ENCODE results near the gene ARHGAP22. TPM values are rescaled to one million over a fixed set of nuclear protein-coding genes. Genes with fewer than 3 reads are reported as not detected.

Gene ARHGAP22
- polyA plus RNA-seq, 1 of the 3 experiments (the other 2 are of a cell fraction) = 12.4 TPM

DNA sequence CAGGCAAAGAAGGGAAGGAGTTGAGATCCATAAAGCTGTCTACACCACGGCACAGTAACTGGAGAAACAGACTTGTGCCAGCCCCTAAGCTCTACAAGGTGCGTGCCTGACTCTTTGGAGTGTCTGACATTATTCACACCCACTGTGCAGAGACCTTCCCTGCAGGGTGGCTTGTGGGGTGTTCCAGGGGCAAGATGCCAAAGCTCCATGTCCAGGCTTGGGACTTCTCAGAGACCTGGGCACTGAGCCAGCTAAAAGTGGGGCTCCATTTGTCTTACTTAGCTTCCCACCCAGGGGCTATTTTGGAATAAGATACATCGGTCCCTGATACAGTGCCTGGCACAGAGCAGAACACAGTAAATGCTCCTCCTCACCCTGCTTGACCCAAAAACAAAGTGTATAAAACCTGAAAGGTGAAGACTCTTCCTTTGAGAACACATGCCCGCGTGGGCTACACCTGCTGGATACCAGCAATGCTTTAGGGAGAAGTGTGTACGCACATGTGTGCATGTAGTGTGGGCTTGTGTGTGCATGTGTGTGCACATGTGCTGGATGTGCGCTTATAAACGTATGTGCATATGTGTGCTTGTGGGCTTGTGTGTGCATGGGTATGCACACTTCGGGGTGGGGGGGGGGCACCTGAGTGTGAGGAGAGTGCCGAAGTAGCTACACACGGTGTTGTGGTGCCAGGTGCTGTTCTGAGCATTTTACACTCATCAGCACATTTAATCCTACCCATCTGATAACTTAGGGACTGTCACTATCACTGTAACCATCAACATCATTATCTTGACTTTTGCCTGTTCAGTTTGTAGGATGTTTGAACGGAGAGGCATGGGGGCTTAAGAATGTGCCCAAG lies 143.0 kb downstream of the ARHGAP22 start:
- H3K4me3 ChIP-seq (ENCODE audit: low read depth in 2 of 2, low read length in 1 of 2) = no peak overlapping the region
- no peaks in the 10 kb centered on the region for H3K27me3 ChIP-seq (ENCODE audit: insufficient read depth)
- H3K4me2 ChIP-seq = no peak overlapping the region
- peaks cover 0 to 5% of the 10 kb centered on the region in 2 experiments for H3K36me3 ChIP-seq (replicated peaks in 1 of 2; ENCODE audit: control insufficient read depth in 1 of 2, insufficient read depth in 2 of 2, low read length in 1 of 2)
- no peak overlapping the region for H3K9ac ChIP-seq
- ChIA-PET CTCF (interaction anchor here (1.3 to 2.9 kb wide), 2 partner anchors 14 to 194 kb away, joined by 3 to 16 read pairs; no protein-coding TSS in a partner anchor), POLR2A (no interaction called here)
- peaks cover 24% of the 10 kb centered on the region; the same call in 1 of the 2 replicates for H4K20me1 ChIP-seq (ENCODE audit: insufficient read depth)
- no peak overlapping the region for H2AFZ ChIP-seq (ENCODE audit: low read depth)
- TF ChIP-seq GABPA (IDR thresholded peaks at IDR 0.05; ENCODE audit: low read depth) (no peak), USF1 (IDR thresholded peaks at IDR 0.05; ENCODE audit: borderline replicate concordance, low read depth) (no peak), RXRA (IDR thresholded peaks at IDR 0.05; ENCODE audit: borderline replicate concordance, low read depth) (no peak), NRF1 (IDR thresholded peaks at IDR 0.05; ENCODE audit: low read depth, low read length) (no peak), RAD21 (IDR thresholded peaks at IDR 0.05; ENCODE audit: low read length) (no peak), TCF12 (IDR thresholded peaks at IDR 0.05) (no peak)
- TF ChIP-seq, protein P1, sequence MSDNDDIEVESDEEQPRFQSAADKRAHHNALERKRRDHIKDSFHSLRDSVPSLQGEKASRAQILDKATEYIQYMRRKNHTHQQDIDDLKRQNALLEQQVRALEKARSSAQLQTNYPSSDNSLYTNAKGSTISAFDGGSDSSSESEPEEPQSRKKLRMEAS (IDR thresholded peaks at IDR 0.05; ENCODE audit: low read depth) = no peak
- TF ChIP-seq, protein P2, sequence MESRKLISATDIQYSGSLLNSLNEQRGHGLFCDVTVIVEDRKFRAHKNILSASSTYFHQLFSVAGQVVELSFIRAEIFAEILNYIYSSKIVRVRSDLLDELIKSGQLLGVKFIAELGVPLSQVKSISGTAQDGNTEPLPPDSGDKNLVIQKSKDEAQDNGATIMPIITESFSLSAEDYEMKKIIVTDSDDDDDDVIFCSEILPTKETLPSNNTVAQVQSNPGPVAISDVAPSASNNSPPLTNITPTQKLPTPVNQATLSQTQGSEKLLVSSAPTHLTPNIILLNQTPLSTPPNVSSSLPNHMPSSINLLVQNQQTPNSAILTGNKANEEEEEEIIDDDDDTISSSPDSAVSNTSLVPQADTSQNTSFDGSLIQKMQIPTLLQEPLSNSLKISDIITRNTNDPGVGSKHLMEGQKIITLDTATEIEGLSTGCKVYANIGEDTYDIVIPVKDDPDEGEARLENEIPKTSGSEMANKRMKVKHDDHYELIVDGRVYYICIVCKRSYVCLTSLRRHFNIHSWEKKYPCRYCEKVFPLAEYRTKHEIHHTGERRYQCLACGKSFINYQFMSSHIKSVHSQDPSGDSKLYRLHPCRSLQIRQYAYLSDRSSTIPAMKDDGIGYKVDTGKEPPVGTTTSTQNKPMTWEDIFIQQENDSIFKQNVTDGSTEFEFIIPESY (IDR thresholded peaks at IDR 0.05; ENCODE audit: borderline replicate concordance, low read depth) = no peak
- no peaks in the 10 kb centered on the region for H3K9me3 ChIP-seq
- no peaks in the 10 kb centered on the region for H3F3A ChIP-seq (replicated peaks; ENCODE audit: insufficient read depth)
- H3K4me1 ChIP-seq (ENCODE audit: control insufficient read depth in 1 of 2, insufficient read depth in 2 of 2, low read depth in 1 of 2, low read length in 1 of 2) = peaks cover 3 to 53% of the 10 kb centered on the region in 2 experiments; a peak in 2 of 4 replicates
- H3K27ac ChIP-seq (ENCODE audit: low read depth in 2 of 2, low read length in 1 of 2) = no peak overlapping the region; a peak in 1 of 4 replicates
- peaks cover 18% of the 10 kb centered on the region for H3K79me2 ChIP-seq (ENCODE audit: insufficient read depth)
- WGBS (ENCODE audit: low lambda C conversion rate) = 93% methylated on average over 12 of the region's 12 CpGs
- no peaks in the 10 kb centered on the region for H3K9me2 ChIP-seq
- no peak for DNase-seq

- ChIA-PET CTCF (interaction anchor here (1.1 to 2.5 kb wide), 2 partner anchors 96 to 196 kb away, joined by 3 to 10 read pairs; no protein-coding TSS in a partner anchor), POLR2A (no interaction called here)
- no peaks in the 10 kb centered on the region for H3K9me2 ChIP-seq
- peaks cover 0 to 5% of the 10 kb centered on the region in 2 experiments for H3K36me3 ChIP-seq (replicated peaks in 1 of 2; ENCODE audit: control insufficient read depth in 1 of 2, insufficient read depth in 2 of 2, low read length in 1 of 2)
- no peaks in the 10 kb centered on the region for H3F3A ChIP-seq (replicated peaks; ENCODE audit: insufficient read depth)
- DNase-seq = no peak
- H4K20me1 ChIP-seq (ENCODE audit: insufficient read depth) = peaks cover 28% of the 10 kb centered on the region; the same call in 1 of the 2 replicates
- no peak overlapping the region for H3K4me3 ChIP-seq (ENCODE audit: low read depth in 2 of 2, low read length in 1 of 2)
- H3K4me1 ChIP-seq (ENCODE audit: control insufficient read depth in 1 of 2, insufficient read depth in 2 of 2, low read depth in 1 of 2, low read length in 1 of 2) = peaks cover 3 to 59% of the 10 kb centered on the region in 2 experiments; a peak in 2 of 4 replicates
- no peak overlapping the region for H3K4me2 ChIP-seq
- H3K9ac ChIP-seq = no peak overlapping the region
- no peaks in the 10 kb centered on the region for H3K27me3 ChIP-seq (ENCODE audit: insufficient read depth)
- no peaks in the 10 kb centered on the region for H3K9me3 ChIP-seq
- peaks cover 16% of the 10 kb centered on the region; the same call in 1 of the 2 replicates for H3K79me2 ChIP-seq (ENCODE audit: insufficient read depth)
- H2AFZ ChIP-seq (ENCODE audit: low read depth) = no peak overlapping the region
- H3K27ac ChIP-seq (ENCODE audit: low read depth in 2 of 2, low read length in 1 of 2) = no peak overlapping the region
- 100% methylated on average over 1 of the region's 2 CpGs for WGBS (ENCODE audit: low lambda C conversion rate)
- no peak for TF ChIP-seq JUND (IDR thresholded peaks at IDR 0.05)
- TF ChIP-seq, protein P3, sequence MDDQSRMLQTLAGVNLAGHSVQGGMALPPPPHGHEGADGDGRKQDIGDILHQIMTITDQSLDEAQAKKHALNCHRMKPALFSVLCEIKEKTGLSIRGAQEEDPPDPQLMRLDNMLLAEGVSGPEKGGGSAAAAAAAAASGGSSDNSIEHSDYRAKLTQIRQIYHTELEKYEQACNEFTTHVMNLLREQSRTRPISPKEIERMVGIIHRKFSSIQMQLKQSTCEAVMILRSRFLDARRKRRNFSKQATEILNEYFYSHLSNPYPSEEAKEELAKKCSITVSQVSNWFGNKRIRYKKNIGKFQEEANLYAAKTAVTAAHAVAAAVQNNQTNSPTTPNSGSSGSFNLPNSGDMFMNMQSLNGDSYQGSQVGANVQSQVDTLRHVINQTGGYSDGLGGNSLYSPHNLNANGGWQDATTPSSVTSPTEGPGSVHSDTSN (IDR thresholded peaks at IDR 0.05) = no peak
- TF ChIP-seq RAD21 (IDR thresholded peaks at IDR 0.05; ENCODE audit: low read length) = no peak
- TF ChIP-seq, protein P2 (IDR thresholded peaks at IDR 0.05; ENCODE audit: borderline replicate concordance, low read depth) = no peak
- no peak for TF ChIP-seq SIN3A (IDR thresholded peaks at IDR 0.05; ENCODE audit: borderline replicate concordance, low read depth, low read length)
- no peak for TF ChIP-seq USF2 (IDR thresholded peaks at IDR 0.05; ENCODE audit: borderline replicate concordance, low read depth, low read length)
- TF ChIP-seq REST (IDR thresholded peaks at IDR 0.05; ENCODE audit: low read depth, low read length) = no peak
These were observed 144.7 kb downstream of the ARHGAP22 start for GRCh38 chr10:48460182-48460581.
